ENCODE measurements around the gene SCUBE1.
"Not testable (repeated sequence)": the region's sequence is repeated elsewhere in the genome, so short reads cannot be mapped to it uniquely, and the experiment has no call there.

Gene SCUBE1

DNA sequence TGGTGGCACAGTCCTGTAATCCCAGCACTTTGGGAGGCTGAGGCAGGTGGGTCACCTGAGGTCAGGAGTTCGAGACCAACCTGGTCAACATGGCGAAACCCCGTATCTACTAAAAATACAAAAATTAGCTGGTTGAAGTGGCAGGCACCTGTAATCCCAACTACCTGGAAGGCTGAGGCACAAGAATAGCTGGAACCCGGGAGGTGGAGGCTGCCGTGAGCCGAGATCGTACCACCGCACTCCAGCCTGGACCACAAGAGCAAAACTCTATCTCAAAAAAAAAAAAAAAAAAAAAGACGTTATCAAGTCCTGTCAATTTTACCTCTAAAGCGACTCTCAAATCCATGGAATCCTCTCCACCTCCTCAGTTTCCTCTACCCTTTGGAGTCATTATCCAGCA, 12.5 kb upstream of the SCUBE1 start:
- DNase-seq = not testable (repeated sequence)

DNA sequence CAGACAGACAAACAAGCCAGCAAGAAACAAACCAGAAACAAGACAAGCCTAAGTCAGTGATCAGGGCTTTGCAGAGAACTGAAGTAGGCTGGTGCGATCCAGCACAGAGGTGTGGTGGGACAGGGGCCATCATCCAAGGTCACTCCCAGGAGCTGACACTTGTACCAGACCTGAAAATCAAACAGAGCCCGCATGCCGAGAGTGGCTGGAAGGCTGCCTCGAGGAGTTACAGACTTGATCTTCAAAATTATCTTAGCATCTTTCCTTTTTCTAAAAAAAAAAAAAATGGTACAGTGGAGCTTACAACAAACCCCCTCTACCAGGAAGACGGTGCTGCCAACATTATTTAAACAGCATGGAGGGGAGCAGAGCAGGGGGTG, 8.8 kb upstream of the SCUBE1 start:
- no peak for DNase-seq

DNA sequence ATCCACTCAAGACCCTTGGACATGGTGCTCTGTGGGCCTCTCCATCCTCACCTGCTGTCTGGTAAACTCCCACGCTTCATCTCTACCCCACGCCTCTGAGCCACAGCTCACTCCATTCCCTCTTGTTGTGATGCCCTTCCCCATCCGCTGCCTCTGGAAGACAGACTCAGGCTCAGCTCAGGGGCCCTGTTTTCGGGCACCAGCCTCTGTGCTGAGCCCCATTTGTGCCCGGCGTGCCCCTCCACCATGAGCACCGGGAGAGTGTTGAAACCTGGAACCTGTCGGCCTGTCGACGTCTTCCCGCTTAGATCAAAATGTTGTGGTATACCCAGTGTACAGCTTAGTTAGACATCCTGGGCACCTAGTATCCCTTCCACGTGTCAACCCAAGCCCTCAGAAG, 6.5 kb upstream of the SCUBE1 start:
- DNase-seq = no peak

DNA sequence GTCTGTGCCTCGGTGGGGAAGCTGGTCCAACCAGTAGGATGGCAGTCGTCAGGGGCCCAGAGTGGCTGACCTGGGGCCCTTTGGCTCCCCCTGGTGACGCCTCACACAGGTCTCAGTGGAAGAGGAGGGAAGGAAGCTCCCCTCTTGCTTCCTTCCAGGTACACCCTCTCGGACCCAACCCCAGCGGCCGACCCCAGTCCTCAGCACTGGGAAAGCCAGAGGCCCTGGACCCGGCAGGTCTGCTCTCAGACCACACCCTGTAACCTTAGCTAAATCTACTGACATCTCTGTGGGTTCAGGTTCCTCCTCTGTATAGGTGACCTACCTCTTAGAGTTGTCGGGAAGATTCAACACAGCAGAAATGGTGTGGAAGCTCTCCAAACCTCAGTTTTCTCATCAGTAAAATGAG, 3.4 kb upstream of the SCUBE1 start:
- DNase-seq = no peak

- DNase-seq = no peak
Observed at GRCh38 chr22:43345761-43346301, 2.7 kb upstream of the SCUBE1 start.

- no peak for DNase-seq
Observed at GRCh38 chr22:43345356-43345755, 2.2 kb upstream of the SCUBE1 start.

GRCh38 chr22:43344520-43344787, 1.3 kb upstream of the SCUBE1 start:
- DNase-seq = no peak

- DNase-seq = no peak
Observed at GRCh38 chr22:43343670-43344519, 723 bp upstream of the SCUBE1 start.

DNA sequence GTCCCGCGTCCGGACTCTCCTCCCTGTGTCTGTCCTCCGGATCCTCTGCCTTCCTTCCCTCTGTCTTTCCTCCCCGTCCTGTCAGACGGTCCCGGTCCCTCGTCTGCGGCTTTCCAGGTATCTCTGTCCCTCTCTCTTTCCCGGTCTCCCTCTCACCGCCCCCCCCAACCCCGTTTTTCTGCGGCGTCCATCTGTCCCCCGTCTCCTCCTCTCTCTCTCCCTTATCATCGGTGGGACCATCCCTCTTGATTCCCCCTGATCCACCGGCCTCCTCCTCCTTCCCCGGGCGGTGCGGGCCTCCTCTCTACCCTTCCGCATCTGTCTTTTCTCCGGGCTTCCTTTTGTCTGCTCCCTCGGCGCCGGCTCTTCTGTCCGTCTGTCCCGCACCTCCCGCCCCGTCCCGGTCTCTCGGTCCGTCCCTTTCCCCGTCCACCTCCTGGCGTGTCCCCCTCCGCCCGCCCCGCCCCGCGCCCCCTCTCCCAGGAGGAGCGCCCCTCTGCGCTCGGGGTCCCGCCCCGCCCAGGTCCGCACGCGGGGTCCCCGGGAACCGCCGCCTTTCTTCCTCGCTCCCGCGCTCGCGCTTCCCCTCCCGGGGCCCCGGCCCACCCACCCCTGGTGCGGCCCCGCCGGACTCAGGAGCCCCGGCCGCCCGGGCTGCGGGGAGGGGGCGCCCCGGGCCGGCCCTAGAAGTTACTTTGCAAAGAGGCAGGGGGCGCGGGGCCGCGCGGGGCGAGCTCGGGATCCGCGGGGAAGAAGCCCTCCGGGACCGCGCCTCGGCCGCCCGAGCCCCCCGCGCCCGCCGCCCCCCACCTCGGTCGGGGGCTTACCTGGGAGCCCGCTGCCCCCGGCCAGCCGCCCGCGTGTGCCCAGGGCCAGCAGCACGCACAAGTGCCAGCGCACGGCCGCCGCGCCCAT, 568 bp downstream of the SCUBE1 start:
- no peak for DNase-seq

DNA sequence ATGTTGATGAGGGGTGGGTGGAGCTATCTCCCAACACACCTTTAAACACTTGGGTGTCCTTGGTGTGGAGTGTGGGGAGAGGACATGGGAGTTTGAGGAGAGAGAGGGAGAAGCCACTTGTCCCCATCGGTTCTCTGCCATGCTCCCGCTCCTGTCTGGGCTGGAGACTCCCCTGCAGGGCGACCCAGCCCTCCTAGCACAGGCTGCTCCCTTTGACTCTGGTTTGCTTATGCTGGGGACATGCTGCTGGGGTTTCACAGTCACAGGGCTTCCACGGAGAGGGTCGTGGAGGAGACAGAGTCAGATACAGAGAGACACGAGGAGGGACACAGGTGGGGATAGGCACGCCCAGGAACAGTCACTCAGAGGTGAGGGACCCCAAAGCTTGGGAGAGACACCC, 1.6 kb downstream of the SCUBE1 start:
- no peak for DNase-seq

DNA sequence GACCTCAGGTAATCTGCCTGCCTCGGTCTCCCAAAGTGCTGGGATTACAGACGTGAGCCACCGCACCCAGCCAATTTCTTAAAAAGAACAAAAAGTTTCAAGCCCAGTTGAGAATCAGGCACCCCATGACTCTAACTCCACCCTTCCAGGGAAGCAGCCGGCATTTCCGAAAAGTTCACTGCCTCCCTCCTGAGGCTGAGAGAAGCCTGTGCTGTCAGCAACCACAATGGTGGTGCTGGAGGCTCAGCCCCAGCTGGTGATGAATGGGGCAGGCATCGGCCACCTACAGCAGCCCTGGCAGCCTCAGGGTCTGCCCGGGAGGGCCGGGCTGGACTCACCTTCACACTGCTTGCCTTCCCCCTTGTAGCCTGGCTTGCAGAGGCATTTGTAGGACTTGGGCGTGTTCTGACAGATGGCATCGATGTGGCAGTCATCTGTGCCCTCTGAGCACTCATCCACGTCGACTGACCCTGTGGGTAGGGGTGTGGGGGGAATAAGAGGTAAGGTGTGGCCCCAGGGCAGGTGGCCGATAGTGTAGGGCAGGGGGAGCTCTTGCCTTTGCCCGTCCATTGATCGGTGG, 4.3 kb downstream of the SCUBE1 start:
- DNase-seq = no peak

DNA sequence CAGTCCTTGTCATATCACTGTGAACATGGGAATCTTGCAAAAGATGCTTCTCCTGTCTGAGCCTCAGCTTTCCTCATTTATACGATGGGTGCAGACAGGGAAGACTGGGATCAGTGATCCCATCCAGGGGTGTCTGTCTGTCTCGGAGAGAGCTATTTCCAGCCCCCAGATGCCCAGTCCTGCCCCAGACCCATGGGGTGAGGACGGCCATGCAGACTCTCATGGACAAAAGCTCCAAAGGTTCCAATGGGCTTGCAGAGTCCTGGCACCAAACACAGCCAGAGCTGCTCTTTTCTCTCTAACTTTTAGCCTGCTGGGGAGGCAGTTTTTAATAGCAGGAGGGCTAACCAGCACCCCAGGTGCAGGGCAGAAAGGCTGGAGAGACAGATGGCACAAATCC, 5.2 kb downstream of the SCUBE1 start:
- DNase-seq = no peak

- DNase-seq = no peak
Observed at GRCh38 chr22:43337385-43337784, 5.8 kb downstream of the SCUBE1 start.

DNA sequence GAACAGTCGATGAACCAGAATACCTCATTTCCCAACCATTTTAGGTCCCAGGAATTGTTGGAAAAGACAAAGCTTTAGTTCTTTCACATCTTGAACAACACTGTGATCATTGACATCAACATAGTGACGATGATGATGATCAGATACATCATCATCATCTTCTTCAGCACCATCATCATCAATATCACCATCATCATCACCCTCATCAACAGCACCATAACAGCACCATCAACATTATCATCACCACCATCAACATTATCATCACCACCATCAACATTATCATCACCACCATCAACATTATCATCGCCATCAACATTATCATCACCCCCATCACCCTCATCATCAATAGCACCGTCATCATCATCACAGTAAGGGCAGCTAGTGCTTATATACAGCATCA, 8.8 kb downstream of the SCUBE1 start:
- no peak for DNase-seq

DNA sequence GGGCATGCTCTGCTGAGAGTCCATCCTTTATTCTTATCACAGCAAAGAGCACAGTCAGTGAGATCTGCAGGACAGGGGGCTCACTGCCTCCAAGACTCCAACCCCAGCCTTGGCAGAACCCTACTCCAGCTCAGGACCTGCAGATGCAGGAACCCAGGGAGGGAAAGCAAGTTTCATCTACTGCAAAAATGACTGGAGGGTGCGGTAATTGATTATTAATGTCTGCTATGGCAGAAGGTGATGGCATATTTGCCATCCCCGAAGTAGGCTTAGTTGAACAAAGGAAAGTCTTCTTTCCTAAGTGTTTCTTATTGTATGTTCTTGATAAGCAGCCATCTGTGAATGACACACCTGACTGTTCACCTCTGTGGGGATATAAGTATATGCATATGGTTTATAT, 9.2 kb downstream of the SCUBE1 start:
- no peak for DNase-seq

GRCh38 chr22:43333156-43333555, 10.0 kb downstream of the SCUBE1 start:
- DNase-seq = no peak

DNA sequence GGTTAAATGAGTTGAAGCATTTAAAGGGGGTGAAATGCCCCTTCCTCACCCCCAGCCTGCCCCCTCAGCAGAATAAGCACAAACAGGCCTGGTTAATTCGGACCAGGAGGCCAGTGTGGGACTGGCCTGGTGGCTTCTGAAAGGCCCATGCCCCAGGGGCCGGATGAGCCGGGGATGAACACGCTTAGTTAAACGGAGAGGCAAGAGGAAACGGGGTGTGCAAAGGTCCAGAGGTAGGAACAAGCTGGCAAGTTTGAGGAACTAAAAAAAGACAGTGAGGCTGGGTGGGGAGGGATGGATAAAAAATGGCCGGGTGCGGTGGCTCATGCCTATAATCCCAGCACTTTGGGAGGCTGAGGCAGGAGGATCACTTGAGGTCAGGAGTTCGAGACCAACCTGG, 11.5 kb downstream of the SCUBE1 start:
- no peak for DNase-seq

- no peak for DNase-seq
Observed at GRCh38 chr22:43331069-43331451, 12.1 kb downstream of the SCUBE1 start.

DNA sequence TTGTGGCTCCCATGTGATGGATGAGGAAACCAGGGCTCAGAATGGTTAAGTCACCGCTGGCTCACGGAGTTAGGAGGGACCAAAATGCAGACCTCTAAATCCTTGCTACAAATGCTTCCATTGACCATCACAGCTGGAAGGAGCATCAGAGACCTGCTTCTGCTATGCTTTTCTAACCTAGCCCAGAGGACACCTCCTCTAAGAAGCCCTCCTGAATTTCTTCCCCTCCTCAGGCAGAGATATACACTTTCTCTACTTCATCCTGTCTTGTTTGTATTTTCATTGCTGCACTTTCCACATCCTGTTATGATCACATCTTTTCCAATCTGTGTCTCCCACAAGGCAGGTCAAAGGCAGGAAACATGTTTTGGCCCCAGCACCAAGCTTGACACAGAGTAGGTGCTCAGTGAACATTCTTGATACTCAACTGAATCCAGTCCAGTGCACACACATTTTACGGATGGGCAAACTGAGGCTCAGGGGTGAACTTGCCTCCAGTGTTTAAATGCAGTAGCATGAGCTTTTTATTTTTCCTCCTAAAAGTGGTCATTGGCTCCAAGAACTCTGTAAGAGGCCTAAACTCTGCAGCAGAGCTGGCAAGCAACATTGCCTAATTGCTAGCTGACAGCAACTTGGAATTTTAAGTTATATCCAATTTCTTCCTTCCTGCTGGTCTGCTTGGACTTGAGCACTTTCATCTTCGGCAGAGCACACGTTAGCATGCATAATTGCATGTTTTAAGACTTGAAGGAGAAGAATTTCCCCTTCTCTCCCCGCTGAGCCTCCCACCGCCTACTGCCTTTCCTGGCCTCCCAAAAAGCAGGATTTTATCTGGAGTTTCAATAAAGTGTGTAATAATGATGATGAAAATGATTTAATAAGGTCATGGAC, 12.7 kb downstream of the SCUBE1 start:
- DNase-seq = no peak

GRCh38 chr22:43329061-43329460, 14.1 kb downstream of the SCUBE1 start:
- no peak for DNase-seq

DNA sequence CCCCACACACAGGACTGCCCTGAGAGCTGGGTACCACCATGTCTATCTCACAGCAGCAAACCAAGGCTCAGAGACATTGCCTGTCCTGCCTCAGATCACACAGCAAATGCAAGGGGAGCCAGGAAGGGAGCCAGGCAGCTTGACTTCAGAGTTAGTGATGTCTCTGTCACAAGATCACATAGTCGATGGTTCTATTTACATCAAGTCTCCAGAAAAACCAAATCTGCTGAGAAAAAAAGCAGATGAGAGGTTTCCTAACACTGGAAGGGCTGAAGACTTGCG, 16.1 kb downstream of the SCUBE1 start:
- no peak for DNase-seq

DNA sequence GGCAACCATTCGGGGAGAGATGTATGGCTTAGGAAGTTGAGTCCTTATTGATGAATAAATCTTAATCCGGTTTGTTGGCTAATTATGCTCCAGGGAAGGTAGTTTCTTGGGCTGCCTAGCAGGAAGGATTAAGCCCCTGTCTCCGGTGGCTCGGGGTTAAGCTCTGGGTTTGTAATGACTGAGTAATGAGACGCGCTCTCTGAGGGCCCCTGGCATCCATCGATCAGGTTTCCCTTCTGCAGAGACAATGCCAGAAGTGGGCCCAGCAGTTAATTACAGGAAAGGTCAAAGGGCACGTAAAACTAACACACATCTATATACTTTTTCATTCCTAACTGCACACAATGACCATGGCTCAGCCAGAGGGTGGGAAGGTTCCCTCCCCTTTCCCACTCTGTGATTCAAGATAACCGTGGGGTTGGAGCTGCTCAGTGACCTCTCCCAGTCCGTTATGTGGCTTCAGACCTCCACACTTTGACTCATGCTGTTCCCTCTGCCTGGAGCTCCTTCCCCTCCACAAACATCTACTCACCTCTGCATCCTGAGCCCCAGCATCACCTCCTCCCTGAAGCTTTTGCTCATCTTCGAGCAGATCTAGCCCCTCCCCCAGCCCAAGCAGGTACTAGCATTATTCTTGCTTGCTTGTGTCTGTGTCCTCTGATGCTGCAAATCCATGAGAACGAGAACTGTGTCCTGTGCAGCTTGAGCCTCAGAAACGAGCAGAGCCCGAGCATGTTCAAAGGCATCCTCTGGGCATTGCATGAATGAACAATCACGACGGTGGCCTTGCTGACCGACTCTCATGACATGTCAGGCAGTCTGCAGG, 16.6 kb downstream of the SCUBE1 start:
- no peak for DNase-seq

All from NCI-H774 (cell line).